H1 (cell line): ENCODE results near the gene RAB29.
A peak's percentile ranks its signal among the peaks of the same experiment; 100 is the strongest.

ENCODE experiments used
- CEBPB ChIP-seq: IDR thresholded peaks from 2 replicates; pipeline ENCODE4 v1.6.1; 2012; ENCODE audit warnings: low read depth, low read length
- CHD2 ChIP-seq: IDR thresholded peaks from 2 replicates; pipeline ENCODE4 v1.6.1; 2012; ENCODE audit warnings: low read length, improper control_type of control experiment
- CTCF ChIP-seq, 3 experiments: IDR thresholded peaks; 1 replicate in 2 of 3; 2 replicates in 1 of 3; pipeline versions ENCODE4 v1.5.1 to v1.6.1; 2011; ENCODE audit warnings: low read length in 3 of 3, mild to moderate bottlenecking in 3 of 3, inconsistent platforms in 2 of 3, low read depth in 1 of 3, moderate library complexity in 1 of 3; ENCODE audit not compliant: insufficient read depth in 1 of 3; ENCODE audit errors: control extremely low read depth in 1 of 3
- EP300 ChIP-seq, 2 experiments: IDR thresholded peaks; 1 replicate in 1 of 2; 2 replicates in 1 of 2; pipeline ENCODE4 v1.6.1; 2011 to 2012; ENCODE audit warnings: low read depth in 2 of 2, low read length in 2 of 2, mild to moderate bottlenecking in 2 of 2, borderline replicate concordance in 1 of 2, inconsistent platforms in 1 of 2, moderate library complexity in 1 of 2
- EZH2 ChIP-seq: fragments of 200-600 bp; sonication (generic); IDR thresholded peaks from 2 replicates; pipeline ENCODE4 v1.7.1; 2012; ENCODE audit warnings: low read depth, mild to moderate bottlenecking, moderate library complexity, low read length, inconsistent platforms; ENCODE audit not compliant: severe bottlenecking
- NRF1 ChIP-seq: IDR thresholded peaks from 2 replicates; pipeline ENCODE4 v1.6.1; 2011; ENCODE audit warnings: mild to moderate bottlenecking, low read depth, low read length, improper control_type of control experiment
- SP1 ChIP-seq: IDR thresholded peaks from 2 replicates; pipeline ENCODE4 v1.6.1; 2011; ENCODE audit warnings: low read depth, low read length
- TAF1 ChIP-seq: IDR thresholded peaks from 2 replicates; pipeline ENCODE4 v1.6.1; 2011; ENCODE audit warnings: mild to moderate bottlenecking, low read depth, low read length

DNA sequence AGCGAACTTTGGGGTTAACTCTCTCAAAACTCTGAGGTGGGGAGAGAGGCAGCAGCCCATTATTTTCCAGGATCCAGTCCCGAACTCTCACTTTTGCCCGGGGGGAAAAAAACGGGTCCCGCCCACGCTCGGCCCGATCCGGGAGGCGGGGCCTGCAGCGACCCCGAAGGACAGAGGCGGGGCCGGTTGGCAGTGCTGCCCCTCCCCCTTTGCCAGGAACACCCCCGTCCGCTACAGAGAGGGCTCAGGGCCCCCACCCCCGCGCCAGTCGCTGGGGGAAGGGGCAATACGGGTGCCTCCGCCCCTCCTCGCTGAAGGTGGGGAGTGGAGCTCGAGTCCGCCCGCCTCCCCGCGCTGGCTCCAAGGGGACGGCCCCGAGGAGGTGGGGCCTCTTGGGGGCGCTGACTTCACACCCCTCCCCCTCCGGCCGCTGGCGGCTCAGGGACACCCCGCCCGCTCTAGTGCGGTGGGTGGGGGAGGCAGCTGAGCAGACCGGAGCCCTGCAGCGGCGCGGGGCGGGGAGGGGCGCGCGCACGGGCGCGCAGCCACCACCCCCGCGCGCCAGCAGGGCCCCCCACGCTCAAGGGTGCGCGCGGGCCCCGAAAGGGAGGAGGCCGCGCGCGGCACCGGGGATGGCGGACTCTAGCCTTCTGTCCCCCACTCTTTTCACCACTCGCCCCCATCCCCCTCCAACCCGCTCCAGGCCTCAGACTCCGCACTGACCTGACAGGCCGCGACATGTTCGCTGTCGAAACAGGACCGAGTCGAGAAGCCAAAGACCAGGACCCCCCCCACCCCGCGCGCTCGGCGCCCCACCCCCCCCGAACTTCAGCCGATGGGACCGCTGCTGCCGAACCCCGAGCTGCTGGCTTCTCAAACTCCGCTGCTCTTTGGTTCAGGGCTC is 25.8 kb downstream of the RAB29 start:
- TF ChIP-seq CHD2 (no peak), SP1 (peak; percentile 69), CEBPB (no peak), EP300 (IDR thresholded peaks at IDR 0.05; ENCODE audit: borderline replicate concordance in 1 of 2, low read depth in 2 of 2, low read length in 2 of 2) (peak in 1 of 2 experiments; percentile 35; a peak in 1 of 3 replicates), CTCF (IDR thresholded peaks at IDR 0.05; ENCODE audit: control extremely low read depth in 1 of 3, insufficient read depth in 1 of 3, low read depth in 1 of 3, low read length in 3 of 3) (no peak), NRF1 (no peak), TAF1 (no peak; the same call in 1 of the 2 replicates), EZH2 (no peak)
